GM06990 (cell line): ENCODE data around the gene KRT79.

Experiments
- DNase-seq: peaks from one replicate; pipeline ENCODE4 v3.0.0-alpha.2; 2011; ENCODE audit not compliant: insufficient read length; ENCODE audit errors: extremely low read depth
- H3K27me3 ChIP-seq: replicated peaks from 2 replicates; pipeline ENCODE4 v1.6.0; 2011; ENCODE audit warnings: low read length; ENCODE audit not compliant: control insufficient read depth, insufficient read depth
- H3K36me3 ChIP-seq: 2 replicates; pipeline ENCODE4 v1.5.1; 2011; ENCODE audit warnings: low read length; ENCODE audit not compliant: control insufficient read depth, insufficient read depth
- H3K4me3 ChIP-seq: replicated peaks from 2 replicates; pipeline ENCODE4 v1.5.1; 2011; ENCODE audit warnings: low read depth, mild to moderate bottlenecking, control low read depth, low read length
- TF ChIP-seq, protein P1 (sequence below): IDR thresholded peaks from 2 replicates; pipeline ENCODE4 v1.5.1; 2011; ENCODE audit warnings: low read length, control low read depth, mild to moderate bottlenecking, inconsistent platforms; ENCODE audit not compliant: insufficient read depth, poor library complexity, severe bottlenecking

Gene KRT79

DNA sequence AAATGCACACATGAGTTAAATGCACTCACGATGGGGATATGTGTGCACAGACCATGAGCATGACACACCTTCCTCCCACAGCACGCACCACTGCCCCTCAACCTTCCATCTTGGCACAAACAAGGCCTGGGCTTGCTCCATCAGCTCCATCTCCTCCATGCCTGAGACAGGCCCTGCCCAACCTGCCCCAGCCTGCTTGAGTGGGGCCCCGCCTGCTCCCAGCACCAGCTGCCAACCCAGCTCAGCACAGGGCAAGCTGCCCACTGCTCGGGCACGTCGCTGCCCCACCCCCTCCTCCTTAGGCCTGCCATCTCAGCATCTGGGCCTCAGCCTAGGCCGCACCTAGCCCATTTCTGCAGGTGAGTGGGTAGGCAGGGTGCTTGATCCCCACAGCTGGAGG, 42.3 kb upstream of the KRT79 start:
- Histone ChIP-seq H3K36me3 (no peaks in the 10 kb centered on the region), H3K27me3 (no peaks in the 10 kb centered on the region), H3K4me3 (no peak overlapping the region)
- TF ChIP-seq, protein P1, sequence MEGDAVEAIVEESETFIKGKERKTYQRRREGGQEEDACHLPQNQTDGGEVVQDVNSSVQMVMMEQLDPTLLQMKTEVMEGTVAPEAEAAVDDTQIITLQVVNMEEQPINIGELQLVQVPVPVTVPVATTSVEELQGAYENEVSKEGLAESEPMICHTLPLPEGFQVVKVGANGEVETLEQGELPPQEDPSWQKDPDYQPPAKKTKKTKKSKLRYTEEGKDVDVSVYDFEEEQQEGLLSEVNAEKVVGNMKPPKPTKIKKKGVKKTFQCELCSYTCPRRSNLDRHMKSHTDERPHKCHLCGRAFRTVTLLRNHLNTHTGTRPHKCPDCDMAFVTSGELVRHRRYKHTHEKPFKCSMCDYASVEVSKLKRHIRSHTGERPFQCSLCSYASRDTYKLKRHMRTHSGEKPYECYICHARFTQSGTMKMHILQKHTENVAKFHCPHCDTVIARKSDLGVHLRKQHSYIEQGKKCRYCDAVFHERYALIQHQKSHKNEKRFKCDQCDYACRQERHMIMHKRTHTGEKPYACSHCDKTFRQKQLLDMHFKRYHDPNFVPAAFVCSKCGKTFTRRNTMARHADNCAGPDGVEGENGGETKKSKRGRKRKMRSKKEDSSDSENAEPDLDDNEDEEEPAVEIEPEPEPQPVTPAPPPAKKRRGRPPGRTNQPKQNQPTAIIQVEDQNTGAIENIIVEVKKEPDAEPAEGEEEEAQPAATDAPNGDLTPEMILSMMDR = no peak
- no peak for DNase-seq

DNA sequence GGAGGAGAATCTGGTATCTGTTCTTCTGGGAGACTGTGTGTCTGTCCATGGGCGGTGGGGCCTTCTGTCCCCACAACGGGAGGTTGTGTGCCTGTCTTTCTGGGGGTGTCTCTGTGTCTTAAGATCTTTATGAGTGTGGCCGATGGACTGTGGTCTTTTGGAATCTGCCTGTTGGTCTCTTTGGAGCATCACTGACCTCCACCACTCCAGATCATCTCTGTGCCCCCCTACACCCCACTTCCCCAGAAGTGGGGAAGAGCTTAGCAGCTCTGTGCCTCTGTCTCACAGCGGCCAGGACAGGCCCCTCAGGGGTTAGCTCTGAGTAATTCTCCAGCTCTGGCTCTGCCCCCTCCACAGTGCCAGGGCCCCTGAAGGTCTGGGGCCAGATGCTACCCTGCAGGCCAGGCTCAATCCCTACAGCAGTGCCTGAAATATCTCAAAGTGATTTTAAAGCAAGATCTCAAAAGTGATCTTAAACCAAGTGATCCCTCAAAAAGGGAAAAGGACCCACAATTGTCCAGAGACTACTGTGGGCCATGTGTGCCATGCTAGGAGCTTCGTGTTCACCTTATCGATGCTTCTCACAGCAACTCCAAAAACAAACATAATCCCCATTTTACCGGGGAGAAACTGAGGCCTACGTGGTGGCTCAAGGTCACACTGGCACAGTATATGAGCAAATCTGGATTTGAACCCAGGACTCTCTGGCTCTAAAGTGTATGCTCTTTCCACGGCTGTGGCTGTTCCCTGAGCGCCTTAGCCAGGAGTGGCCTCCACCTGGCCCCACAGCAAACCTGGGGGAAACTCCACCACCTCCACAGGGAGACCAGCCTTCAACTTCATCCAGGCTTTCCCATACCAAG, 40.7 kb upstream of the KRT79 start:
- Histone ChIP-seq H3K27me3 (no peaks in the 10 kb centered on the region), H3K36me3 (no peaks in the 10 kb centered on the region), H3K4me3 (peak overlapping the region; percentile 47; the same call in 1 of the 2 replicates)
- DNase-seq = no peak
- TF ChIP-seq, protein P1 = no peak

- Histone ChIP-seq H3K27me3 (no peaks in the 10 kb centered on the region), H3K4me3 (peak overlapping the region; percentile 49)
- no peak for DNase-seq
Measured at GRCh38 chr12:52873832-52874572, 39.9 kb upstream of the KRT79 start.

DNA sequence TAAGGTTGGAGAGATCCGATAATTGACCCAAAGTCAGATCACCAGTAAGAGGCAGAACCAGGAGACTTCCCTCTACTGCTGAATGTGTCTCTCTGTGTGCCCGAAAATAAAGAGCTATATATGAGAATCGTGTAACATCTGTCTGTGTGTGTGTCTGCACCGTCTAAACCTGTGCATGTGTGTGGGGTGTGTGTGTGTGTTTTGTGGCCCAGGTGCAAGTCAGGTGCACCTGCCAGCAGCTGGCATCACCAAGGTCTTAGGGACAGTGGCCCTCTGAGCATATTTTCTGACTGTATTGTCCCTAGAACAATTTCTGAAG, 39.4 kb upstream of the KRT79 start:
- no peaks in the 10 kb centered on the region for H3K27me3 ChIP-seq
- H3K36me3 ChIP-seq = no peaks in the 10 kb centered on the region
- no peak for DNase-seq
- H3K4me3 ChIP-seq = no peak overlapping the region
- TF ChIP-seq, protein P1 = no peak

More at GRCh38 chr12:52873832-52874572, 39.9 kb upstream of the KRT79 start:
- H3K36me3 ChIP-seq = no peaks in the 10 kb centered on the region
- TF ChIP-seq, protein P1 = no peak

DNA sequence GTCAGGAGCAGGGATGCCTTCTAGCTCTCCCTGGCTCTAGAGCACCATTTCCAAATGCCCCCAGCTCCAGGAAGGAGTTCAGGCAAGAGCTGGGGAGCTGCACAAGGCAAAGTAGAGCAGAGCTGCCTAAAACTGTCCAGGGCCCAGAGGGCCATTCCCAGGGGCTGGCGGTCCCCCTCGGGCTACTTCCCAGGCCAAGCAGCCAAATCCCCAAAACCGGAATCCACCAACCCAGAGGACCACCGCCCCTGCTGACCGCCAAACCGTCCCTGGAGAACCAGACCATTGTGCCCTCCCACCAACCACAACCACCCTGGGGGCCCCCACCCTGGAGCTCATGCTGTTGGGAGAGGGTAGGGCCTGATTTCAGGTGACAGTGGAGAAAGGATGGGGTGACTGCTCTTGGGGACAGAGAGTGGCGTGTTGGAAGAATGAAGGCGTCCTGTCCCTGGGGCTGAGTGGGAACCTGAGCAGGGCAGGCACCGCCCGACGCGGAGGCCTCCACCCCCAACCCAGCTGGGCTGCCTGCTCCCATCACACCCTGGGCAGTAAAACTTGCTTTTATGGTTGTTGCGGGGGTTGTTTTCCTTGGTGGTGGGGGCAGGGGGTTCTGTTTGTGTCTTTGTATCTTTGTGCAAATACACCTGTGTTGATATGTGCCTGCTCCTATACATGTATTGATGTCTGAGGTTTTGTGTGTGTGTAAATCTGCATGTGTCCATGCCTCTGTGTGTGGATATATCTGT, 38.7 kb upstream of the KRT79 start:
- Histone ChIP-seq H3K27me3 (no peaks in the 10 kb centered on the region), H3K4me3 (no peak overlapping the region), H3K36me3 (no peaks in the 10 kb centered on the region)
- TF ChIP-seq, protein P1 = no peak
- DNase-seq = no peak
